HT1080 (cell line): ENCODE results near the gene C10orf105. TPM values are rescaled to one million over a fixed set of nuclear protein-coding genes. Genes with fewer than 3 reads are reported as not detected.

ENCODE experiments used
- DNase-seq: peaks from one replicate; pipeline ENCODE4 v3.0.0-alpha.2; 2015; ENCODE audit warnings: low read depth
- total RNA-seq: library from RNA; depleted of rRNA; stranded (reverse); fragments of >200 nt; shearing (Covaris generic); gene quantifications from 2 replicates; pipeline ENCODE4 v1.2.3, GENCODE V29; 2014

The C10orf105 gene
- total RNA-seq, 1 experiment from 2014 or later = not detected

DNA sequence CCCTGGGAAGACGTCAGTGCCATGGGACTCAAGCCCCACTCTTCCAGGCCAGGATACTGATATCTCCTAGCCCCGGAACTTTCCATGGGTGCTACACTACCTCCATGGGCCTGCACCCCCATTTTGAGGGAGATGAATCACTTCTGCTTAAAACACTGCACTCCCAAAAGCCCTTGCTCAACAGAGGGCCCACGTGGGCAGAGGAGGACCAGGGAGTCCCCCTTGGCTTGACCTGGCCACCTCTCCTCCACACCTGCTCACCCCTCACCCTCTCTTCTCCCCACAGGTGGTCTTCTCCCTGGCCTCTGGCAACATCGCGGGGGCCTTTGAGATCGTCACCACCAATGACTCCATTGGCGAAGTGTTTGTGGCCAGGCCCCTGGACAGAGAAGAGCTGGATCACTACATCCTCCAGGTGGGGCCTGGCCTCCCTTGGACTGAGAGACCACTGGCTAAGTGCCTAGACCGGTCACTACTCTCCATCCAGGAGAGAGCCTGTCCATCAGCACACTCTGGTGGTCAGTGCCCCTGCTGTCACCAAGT is 19.9 kb upstream of the C10orf105 start:
- no peak for DNase-seq

DNA sequence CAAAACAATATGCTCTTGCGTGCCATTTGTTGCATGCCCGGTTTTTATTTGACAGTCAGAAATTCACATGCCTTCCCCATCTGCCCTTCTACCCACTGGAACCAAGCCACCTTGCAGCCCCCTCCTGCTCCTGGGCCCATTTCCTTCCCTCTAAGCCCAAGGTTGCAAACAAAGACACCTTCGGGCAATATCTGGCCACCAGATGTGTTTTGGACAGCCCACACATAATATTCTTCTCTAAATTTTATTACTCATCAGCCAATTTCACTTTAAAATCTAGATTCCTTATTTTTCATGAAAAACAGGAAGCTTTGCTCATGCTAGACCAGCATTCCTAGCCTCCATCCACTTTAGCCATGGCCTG is 18.2 kb upstream of the C10orf105 start:
- no peak for DNase-seq

DNA sequence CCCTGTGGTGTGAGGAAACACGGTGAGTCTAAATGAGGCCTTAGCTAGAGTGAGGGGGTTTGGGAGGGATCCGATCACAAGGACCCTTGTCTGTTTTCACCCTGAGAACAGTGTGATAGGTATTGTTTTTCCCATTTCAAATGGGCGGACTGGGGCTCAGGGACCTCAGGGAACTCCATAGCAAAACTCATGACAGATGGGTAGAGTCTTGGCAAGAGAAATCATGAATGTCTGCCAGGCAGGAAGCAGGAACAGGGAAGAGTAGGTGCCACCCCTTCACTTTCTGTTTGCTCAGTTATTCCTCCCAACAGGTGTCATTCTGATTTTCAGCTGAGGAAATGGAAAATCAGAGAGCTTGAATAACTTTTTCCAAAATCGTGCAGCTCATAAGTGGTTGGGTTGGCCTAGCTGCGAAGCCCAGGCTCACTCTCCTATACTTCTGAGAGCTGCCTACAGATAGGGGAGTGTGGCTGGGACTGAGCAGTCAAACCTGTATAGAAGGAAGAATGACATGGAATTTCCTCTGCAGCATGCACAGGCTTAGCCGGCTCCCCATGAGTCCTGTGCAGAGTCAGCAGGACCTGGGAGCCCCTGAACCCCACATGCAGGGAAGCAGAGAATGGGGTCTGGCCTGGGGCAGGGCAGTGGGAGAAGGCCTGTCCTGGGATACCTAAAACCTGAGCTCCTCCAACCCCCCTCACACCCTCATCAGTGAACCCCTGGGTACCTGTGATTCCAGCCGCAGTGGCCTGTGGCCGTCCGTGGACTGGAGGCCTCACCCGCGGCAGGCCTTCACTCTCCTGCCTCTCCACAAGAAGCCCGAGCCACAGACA is 17.6 kb upstream of the C10orf105 start:
- no peak for DNase-seq

DNA sequence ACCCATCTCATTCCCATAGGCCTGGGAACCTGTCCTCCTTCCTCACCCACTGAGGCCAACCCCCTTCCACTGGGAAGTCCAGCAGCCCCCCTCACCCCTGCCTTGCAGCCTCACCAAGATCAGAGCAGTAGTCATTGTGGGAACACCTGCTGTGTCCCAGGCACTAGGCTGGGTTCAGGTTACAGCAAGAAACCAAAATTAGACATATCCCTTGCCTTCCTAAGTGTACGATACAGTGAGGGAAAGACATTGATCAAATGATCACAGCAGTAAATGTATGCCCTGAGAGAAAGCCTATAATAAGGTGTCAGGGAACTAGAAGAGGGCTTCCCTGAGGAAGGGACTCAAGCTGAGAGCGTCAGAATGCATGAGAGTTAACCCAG is 17.0 kb upstream of the C10orf105 start:
- no peak for DNase-seq

DNA sequence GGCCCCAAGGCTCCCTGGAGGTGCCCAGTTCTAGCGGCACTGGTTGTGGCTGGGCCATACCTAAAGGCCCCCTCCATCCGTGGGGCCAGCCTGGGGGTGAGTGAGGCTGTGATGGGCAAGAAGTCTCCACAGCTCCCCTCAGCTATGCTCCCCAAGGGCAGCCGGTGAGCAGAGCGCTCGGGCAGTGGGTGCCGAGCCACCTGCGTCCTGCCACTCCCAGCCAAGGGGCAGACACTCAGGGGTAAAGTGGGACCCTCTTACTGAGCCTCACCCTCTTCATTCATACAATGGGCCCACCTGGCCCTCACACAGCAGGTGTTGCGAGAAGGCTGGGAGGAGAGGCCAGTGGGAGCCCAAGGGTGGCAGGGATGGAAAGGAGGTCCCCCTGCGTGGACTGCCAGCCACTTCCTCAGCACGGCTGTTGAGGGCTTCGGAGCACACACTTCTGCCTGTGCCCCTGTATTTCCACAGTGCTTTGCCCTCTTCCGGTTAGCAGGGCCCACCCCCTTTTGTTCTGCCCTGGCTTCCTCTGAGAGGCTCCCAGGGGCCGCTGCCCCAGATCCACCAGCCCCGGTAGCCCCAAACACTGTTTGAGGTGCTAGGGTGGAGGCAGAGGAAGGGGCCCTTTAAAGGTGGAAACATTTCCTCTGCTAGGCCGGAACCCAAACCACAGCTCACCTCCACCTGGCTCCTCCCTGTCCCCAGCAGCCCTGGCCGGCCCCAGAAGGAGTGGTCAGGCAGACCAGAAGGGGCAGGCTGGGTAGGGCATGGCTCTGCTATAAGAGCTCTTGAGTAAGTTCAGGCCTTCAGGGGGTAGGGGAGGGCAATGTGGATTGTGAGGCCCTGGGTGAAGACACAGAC is 16.4 kb upstream of the C10orf105 start:
- DNase-seq = no peak

DNA sequence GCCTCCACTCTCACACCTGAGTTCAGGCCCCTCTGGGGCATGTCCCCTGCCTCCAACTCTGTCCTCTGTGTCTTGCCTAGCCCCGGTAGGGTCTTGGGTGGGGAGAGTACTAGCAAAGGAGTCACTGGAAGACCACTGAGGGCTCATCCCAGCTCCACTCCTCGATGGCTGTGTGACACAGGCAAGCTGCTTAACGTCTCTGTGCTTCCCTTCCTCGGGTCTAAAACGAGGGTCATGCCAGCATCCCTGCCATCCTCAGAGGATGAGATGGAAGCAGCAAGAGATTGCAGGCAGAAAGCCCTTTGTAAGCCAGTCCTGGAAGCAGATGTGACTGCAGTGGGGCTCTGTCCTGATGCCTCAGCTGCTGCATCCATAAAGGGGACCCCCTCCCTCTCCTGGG is 15.2 kb upstream of the C10orf105 start:
- no peak for DNase-seq

DNA sequence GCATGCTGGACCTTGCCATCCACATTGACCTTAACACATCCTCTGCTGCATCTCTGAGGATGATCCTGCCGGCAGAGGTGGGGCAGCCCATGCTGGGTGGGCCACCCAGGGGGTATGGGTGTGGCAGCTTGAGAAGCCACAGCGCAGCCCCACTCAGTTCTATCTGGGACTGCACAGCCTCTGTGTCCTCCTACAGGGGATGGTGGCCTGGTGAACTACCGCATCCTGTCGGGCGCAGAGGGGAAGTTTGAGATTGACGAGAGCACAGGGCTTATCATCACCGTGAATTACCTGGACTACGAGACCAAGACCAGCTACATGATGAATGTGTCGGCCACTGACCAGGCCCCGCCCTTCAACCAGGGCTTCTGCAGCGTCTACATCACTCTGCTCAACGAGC is 12.2 kb upstream of the C10orf105 start:
- no peak for DNase-seq

DNA sequence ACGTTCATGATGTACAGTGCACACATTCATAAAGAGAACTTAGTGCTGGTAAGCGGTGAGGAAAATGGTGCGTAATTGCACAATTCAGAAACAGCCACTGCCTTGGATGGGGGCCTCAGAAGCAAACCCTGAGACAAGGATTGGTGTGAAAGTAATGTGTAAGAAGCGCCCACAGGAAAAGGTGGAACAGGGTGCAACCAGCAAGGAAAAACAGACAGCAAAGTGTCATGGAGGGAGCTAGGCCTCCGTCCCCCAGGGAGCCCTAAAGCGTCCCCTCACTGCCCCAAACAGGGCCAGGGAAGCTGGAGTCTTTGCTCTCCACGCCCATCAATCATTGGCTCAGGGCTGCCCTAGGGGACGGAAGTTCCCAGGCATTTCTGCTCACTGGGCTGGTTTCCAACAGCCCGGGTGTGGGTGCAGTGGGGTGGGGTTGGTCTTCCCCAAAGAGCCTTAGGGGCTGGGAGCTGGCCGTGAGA is 9.6 kb upstream of the C10orf105 start:
- no peak for DNase-seq

DNA sequence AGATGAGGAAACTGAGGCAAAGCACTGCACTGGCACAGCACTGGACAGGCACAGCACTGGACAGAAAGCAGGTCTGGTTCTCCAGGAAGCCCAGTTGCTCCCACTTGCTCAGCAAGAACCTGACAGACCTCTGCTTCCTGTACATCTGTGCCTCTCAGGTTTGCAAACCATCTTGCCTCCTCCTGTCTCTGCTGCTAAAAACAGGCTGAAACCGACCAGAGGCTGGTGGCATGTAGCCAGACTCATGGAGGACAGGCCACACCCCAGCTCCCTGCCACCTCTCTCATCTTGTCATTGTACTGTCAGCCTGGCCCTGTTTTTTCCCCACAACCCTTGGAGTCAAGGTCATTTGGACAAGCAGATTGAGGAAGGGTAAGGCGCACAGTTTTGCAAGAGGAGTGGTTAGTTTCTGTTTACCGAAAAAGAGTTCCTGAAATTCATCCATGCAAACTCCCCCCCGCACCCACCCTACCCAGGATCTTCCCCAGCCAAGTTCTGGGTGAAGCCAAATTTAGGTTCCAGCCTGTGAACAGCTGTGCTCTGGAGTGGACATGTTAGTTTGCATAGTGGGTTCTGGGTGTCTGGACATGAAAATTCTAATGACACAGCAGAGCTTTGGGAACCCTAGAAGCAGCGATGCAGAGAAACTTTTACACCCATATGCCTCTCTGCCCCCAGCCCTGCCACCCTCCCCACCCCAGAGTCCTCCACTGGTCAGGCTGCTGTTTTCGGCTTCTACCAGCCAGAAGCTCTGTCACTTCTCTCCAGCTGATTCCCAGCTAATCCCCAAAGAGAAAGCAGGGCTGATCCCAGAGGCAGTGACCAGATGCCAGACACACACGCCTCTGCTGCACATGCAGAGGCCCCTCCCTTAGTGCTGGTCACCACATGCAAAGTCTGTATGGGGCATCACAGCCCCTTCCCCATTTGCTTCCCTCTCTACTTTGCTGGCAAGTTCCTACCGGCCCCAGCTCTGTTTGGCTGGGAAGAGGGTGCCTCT is 8.5 kb upstream of the C10orf105 start:
- no peak for DNase-seq

DNA sequence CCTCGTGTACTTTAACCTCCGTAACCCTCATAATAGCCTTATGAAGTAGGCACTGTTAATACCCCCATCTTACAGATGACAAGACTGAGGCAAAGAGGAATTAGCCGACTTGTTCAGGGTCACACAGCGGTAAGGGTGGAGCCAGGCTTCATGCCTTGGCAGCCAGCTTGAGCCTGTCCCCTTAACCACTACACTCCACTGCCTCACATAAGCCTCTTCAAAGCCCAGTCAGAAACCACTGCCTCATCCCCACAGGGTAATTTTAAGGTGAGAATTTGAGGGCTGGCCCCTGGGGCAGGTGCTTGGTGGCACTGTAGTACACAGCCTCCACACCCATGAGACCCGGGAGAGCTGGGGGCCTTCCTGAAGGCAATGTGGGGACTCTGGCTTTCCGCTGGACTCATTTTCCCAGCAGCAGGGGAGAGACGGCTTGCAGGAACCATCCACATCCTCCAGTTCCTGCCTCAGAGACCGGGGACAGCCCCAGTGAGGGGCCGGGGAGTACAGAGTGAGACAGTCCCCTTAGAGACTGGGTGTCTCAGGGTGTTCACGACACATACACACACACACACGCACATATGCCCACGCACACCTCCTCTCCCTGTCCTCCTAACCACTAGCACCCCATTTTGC is 7.6 kb upstream of the C10orf105 start:
- DNase-seq = no peak

DNA sequence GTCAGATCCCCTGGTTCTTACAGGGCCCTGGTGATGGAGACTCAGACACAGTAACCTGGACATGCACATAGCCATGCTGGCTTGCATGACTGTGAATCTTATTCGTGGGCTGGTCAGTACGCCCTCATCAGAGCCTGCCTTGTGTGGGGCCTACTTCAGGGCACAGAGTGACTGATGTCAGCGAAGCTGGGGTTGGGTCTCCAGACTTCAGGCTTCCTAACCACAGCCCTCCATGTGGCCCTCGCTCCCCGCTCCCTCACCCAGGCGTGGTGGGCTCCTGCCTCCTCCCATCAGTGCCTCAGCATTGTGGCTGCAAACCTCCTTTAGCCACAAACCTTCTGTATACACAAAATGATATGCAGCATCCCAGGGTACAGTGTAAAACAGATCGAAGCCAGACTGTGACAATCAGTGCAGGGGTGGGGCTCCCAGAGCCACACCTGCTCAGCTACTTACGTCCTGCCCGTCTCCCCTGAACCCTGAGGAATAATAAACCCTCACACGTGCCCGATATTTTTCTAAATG is 7.1 kb upstream of the C10orf105 start:
- DNase-seq = no peak

DNA sequence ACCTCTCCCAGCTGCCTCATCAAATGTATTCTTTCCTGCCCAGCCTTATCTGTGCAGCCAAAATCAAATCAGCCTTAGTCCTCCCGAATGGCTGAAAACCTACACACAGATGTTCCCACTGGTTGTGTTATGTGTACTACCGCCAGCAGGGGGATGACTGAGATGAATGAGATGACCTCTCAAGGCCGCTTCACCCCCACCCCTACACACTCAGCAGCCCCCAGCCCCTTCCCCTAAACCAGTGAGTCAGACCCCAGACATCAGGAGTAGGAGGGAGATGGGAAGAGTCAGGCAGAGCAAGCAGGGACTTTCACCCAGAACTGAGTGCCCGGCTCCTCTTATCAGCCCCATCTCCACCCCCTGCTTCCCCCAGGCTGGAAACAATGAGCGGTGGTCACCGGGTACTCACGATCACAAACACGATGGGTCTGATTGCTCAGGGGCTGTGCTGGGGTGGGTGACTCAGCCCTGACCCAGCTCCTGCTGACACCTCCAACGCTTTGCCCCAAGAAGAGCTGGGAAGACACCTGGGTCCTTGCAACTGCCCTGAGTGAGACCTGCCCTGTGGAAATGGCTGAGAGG is 6.5 kb upstream of the C10orf105 start:
- DNase-seq = no peak

DNA sequence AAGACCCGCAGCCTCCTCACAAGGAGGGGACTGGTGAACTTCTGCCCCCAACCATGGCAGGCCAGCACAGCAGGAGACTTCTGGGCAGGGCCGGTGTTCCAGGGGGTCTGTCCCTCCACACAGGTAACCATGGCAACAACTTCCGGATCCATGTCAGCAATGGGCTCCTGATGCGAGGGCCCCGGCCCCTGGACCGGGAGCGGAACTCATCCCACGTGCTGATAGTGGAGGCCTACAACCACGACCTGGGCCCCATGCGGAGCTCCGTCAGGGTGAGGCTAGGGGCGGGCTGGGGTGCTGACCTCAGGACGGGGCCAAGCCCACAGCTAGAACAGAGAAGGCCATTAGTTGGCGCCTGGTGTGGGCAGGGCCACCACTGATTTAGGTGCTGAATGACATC is 5.7 kb upstream of the C10orf105 start:
- DNase-seq = no peak

DNA sequence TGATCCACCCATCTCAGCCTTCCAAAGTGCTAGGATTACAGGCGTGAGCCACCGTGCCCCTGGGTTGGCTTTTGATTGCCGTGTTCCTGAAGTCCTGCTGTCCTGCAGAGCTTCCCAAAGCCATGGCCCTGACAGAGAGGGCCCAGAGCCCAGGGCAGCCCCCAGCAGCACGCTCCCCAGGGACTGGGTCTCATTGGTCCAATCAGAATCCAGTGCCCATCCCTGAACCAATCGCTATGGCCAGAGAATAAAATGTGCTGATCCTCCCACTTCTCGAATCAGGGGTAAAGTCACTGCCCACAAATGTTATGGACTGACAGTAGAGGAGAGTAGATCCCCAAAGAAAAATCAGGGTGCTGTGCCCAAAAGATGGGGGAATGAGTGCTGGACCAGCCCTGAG is 5.0 kb upstream of the C10orf105 start:
- DNase-seq = no peak

DNA sequence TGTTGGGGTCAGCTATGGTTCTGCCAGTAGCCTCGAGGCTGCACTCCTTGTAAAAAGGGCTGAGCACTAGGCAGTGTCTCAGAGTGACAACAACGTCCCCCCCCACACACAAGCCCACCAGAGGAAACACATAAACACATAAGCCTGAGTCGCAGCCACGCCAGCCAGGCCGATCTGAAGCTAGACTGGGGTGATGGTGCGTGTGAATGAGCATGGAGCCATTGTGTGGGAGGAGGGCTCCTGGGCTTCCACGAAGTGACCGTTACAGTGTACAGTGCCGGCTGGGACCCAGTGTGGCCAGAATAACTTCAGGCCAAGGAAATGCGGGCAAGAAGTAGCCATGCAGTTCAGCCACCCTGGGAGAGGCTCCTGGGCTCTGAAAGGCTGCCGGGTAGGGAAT is 3.7 kb upstream of the C10orf105 start:
- no peak for DNase-seq

DNA sequence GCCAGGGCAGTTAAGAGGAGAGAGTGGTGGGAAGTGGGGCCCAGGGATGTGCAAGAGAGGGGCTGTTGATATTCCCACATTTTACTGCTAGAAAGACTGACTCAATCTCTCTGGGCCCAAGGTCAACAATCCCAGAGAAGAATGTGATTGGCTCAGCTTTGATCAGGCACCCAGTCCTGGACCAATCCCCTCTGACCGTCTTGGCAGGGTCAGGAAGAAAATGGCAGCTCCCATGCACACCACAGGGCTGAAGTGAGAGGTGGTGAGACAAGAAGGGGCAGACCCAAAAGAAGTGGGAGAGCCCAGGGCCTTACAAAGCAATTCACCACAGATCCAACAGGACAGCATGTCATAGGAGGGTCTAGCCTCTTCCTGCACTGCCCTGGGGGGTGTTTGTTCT is 3.3 kb upstream of the C10orf105 start:
- DNase-seq = no peak

DNA sequence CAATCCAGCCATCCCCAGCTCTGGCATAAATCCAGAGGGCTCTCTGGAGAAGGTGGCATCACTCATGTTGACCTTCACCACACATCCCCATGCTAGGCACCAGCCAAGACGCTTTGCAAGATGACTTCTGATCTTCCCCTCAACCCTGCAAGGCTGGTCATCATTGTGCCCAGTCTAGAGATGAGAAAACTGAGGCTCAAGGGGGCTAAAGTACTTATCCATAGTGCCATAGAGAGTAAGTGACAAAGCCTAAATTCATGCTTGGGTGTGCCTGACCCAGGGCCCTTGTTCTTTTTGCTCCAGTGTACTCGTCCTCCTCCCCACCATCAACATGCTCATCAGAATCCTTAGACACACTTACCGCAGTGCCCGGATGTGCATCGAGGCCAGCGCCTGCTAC is 1.7 kb upstream of the C10orf105 start:
- no peak for DNase-seq

DNA sequence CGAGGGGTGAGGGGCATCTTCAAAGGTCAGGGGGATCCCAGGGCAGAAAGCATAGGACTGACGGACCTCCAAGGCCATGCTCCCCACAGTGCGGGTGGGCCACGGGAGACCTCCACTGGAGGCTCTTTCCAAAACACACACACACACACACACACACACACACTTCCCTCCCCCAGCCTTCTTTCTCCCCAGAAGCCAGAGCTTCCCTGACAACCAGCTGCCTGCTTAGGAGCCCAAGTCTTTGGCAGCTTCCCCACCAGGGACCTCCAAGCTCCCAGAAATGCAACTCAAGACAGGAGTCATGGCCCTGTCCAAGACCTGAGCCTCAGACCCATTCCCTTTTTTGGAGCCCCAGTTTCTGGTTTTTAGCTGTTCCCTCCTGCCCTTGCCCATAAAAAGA is 710 bp upstream of the C10orf105 start:
- no peak for DNase-seq

DNA sequence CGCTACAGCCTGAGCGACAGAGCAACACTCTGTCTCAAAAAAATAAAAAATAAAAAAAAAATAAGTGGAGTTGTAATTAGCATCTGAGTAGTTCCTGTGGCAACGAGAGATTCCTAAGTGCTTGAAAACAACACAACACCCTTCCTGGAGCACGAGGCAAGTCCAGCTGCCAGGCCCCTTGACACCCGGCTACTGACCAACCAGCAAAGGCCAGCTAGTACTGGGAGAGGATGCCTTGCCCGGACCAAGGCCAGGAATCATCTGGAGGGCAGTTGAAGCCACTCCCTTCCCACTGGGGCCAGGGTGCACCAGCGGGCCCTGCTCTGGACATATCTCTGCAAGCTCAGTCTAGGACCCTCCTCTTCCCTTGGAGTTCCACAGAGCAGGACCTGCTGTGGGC is 536 bp downstream of the C10orf105 start:
- DNase-seq = no peak

DNA sequence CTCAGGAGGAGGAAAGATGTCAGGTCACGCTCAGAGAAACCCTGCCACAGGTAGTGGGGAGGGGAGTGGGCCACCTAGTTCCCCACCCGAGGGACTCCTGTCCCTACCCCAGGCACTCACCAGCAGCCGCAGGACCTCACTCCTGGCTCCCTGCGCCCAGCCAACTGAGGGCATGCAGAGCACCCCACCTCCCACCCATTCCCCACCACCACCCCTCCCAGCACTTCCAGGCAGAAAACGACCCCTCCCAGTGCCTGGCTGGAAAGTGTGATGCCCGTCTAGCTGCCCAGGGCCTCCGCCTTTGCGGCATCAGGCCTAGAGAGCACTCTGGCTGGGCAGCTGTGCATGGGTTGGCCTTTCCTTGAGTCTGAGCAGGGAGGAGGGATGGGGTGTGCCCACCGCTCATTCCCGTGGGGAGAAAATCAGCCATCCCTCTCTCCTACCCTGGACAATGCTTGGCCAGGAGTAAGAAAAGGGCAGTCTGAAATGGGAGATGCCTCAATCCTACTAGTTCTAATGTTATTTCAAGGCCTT is 1.3 kb downstream of the C10orf105 start:
- no peak for DNase-seq
